Measurements from ENCODE around the gene NFU1.

DNA sequence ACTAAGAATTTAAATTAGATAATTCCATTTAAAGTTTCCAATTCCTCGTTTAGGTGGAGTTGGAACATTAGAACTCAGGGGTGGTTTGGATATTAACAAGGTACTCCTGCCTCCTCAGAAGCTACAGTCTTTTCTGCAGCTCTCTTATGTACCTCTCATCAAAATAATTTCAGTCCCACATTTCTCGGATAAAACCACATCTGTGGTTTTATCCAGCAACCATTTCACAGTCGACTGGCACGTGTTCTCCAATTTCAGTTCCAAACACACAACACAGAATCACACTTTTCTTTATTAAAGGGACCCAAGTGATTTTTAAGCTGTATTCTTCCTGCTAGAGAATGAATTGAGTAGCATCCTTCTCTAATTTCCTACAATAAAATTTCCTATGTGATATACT is 22.7 kb upstream of the NFU1 start:
- TF ChIP-seq CTCF (IDR thresholded peaks at IDR 0.05) = no peak
- TF ChIP-seq POLR2A (IDR thresholded peaks at IDR 0.05) = no peak

Measured in right lobe of liver (tissue), 4 donors.